HG02852 (cell line): ENCODE measurements around the gene NUTM1.
"Not testable (repeated sequence)": the region's sequence is repeated elsewhere in the genome, so short reads cannot be mapped to it uniquely, and the experiment has no call there.

Experiments
- ATAC-seq: cut with Tn5 transposase; IDR thresholded peaks from one replicate; pipeline ENCODE4 v1.9.1; 2021; ENCODE audit warnings: mild to moderate bottlenecking, moderate library complexity; ENCODE audit not compliant: unreplicated experiment

NUTM1 gene

DNA sequence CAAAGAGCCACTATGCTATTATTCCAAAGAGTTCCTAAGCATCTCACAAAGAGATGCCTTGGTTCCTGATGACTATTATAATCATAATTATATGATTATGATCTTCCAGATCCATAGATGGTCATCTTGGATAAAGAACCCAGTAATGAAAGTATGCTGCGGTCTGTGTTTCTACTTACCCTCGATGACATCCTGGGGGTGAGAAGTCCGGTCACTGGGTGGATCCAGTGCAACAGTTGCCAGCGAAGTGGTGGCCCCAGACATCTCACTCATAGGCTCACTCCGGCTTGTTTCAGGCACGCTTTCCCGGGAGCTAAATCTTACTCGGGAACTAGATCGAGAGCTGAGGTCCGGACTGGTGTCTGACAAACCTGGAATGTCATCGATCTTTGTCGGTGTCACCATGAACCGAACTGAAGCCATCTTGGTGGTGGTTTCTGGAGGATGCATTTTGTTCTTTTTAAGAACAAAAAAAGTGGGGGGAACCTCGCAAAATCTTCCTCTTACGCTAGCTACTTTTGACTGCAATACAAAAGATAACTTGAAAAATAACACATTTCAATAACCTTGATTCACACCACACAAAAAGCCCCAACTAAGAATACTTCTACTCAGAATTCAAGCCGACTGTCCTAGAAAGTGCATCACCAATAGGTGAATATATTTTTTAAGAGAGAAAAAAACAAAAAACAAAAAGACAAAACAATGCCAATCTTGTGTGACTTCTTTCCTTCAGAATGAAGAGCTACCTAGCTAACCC lies 6.7 kb upstream of the NUTM1 start:
- ATAC-seq = no peak

DNA sequence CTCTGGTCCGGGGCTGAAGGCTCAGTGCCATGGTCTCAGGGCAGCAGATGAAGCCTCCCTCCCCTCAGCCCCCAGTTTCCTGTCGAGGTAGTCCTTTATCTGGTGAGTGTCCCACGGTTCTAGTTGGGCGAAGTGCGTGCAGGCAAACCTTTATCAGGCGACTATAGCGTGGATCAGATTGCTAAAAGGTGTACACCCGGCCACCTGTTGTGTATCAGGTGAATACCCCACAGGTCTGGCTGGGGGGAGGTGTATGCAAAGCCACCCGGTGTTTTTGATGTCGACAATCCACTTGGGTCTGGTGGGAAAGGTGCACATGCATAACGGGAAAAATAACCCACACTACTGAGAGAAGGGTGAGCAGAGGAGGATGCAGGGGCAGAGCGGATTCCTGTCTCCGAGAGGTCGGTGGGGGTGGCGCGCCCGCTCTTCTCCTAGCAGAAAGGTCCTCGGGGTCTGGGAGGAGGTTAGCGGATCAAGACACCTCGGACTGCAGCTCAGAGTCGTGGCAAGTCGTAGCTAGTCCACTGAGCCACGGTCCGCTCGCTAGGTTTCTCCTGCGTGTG lies 6.0 kb upstream of the NUTM1 start:
- ATAC-seq = peak; percentile 17

DNA sequence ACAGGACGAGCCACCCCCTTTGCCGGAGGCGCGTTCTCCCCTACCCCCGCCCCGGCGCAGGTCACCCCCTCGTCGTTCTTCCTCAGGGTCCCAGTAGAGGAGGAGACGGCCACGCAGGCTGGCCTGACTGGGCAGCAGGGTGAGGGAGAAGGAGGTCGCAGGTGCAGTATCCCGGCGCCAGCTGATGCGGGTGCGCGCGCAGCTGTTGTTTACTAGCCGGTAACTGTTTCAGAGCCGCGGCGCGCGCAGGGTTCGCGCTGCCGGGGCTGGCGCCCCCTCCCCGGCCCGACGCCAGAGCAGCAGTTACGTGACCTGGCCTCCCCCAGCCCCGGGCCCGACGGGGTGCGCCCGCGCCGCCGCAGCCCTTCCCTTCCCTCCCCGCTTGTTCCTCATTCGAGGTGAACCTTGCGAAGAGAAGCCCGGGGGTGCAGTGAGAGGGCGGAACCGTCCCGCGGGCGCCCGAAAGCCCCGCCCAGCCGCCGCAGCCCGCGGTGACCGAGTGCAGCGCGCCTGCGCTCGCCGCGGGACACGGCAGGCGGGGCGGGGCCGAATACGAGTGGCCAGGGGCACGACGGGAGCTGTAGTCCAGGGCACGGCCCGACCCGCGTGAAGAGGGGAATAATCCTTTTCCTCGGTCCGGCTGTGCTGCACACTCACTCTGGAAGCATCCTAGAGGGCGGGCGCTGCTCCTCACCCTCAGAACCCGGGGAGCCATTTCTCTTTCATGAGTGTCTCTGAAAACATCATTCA lies 5.4 kb upstream of the NUTM1 start, which contains the start of gene SLC12A6:
Gene SLC12A6 (minus strand): TSS at position 225 of the 750 bp plus-strand sequence. CDS start 1,101 bp downstream, outside the sequence.
- peak; percentile 67 for ATAC-seq

DNA sequence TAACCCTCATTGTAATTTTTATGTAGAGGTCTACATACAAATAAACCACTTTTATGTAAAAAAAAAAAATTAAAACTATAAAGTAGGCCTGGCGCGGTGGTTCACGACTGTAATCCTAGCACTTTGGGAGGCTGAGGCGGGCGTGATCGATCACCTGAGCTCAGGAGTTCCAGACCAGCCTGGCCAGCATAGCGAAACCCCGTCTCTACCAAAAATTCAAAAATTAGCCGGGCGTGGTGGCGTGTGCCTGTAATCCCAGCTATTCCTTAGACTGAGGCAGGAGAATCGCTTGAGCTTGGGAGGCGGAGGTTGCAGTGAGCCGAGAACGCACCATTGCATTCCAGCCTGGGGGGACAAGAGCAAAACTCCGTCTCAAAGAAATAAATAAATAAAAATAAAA lies 4.8 kb upstream of the NUTM1 start:
- ATAC-seq = no peak

DNA sequence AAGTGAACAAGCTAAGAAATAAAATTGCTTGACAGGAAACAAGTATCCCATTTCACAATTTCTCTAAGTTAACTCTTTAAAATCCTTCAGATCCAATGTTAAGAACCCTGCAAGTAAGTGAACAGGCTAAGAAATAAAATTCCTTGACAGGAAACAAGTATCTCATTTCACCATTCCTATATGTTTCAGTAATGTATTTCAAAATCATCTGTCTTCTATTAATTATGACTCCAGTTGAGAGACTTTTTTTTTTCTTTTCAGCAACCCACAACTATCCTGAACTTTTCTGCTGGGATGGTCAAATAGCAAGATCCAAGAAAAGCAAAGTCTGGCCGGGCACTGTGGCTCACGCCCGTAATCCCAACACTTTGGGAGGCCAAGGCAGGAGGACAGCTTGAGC lies 3.2 kb upstream of the NUTM1 start:
- ATAC-seq = no peak

DNA sequence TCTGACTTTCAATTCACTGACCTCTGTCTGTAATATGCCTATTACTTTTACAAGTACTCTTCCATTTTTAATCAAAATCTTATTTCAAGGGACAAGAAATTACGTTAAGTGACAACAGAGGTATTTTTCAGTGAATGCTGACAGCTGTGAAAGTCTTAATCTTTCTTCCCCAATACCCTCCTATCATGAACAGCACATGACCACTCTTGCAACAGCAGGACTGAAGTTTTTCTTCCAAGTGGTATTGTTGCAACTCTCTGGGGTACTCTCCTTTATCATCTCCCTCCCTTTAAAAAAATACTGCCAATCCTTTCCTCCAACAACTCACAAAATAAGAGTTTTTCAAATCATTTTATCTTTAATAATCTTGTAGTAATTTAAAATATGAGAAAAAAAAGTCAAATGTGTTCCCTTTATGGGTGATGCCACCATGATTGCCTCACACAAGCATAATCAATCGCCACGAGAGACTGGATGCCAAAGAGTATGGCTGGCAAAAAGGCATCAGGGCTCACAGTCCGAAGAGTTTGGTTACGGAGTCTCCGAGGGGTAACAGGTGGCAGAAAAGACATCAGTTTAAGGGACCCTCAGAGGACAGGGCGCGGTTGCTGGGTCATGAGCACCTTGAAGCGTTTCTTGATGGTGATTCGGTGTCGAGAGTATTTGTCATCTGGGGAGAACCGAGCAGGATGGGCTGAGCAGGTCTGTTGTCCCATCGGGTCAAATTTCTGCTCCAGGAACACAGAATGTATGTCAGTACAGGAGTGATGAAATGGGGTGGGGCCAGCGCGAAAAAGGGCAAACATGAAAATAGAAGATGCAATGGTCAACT lies 1.5 kb upstream of the NUTM1 start:
- ATAC-seq = no peak

DNA sequence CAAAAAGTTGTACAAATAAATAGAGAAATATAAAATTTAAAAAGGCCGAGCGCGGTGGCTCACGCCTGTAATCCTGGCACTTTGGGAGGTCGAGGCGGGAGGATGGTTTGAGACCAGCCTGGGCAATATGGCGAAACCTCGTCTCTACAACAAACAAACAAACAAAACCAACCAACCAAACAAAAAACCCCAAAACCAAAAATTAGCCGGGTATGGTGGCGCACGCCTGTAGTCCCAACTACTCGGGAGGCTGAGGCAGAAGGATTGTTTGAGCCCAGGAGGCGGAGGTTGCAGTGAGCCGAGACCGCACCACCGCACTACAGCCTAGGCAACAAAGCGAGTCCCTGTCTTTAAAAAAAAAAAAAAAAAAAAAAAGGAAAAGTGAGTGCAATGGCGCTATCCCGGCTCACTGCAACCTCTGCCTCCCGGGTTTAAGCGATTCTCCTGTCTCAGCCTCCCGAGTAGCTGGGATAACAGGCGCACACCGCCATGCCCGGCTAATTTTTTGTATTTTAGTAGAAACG lies 840 bp upstream of the NUTM1 start:
- ATAC-seq = not testable (repeated sequence)

DNA sequence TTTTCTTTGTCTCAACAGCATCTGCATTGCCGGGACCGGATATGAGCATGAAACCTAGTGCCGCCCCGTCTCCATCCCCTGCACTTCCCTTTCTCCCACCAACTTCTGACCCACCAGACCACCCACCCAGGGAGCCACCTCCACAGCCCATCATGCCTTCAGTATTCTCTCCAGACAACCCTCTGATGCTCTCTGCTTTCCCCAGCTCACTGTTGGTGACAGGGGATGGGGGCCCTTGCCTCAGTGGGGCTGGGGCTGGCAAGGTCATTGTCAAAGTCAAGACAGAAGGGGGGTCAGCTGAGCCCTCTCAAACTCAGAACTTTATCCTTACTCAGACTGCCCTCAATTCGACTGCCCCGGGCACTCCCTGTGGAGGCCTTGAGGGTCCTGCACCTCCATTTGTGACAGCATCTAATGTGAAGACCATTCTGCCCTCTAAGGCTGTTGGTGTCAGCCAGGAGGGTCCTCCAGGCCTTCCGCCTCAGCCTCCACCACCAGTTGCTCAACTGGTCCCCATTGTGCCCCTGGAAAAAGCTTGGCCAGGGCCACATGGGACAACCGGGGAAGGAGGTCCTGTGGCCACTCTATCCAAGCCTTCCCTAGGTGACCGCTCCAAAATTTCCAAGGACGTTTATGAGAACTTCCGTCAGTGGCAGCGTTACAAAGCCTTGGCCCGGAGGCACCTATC lies 5.0 kb downstream of the NUTM1 start:
- no peak for ATAC-seq

DNA sequence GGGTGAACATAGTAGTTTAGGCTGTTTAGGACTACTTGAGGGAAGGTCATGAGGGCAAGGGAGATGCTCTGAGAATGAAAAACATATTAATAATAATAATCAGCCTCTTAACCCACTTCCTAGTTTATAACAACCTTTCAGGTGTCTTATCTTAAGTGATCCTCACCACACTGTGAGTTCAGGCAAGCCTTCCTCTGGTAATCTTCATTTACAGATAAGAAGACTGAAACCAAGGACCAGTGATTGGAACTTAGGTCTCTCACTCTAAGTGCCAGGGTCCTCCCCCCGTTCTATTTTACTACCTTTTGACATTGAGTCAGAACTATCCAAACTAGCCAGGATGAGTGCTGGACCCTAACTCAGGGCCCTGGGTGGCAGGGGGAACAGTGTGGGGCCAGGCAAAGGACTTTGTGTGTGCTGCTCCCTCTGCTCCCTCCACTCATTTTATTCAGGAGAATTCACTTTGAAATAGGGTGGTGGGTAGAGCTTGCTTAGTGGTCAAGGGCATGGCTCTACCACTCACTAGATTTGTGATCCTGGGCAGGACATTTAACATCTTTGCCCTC lies 5.7 kb downstream of the NUTM1 start:
- ATAC-seq = no peak

DNA sequence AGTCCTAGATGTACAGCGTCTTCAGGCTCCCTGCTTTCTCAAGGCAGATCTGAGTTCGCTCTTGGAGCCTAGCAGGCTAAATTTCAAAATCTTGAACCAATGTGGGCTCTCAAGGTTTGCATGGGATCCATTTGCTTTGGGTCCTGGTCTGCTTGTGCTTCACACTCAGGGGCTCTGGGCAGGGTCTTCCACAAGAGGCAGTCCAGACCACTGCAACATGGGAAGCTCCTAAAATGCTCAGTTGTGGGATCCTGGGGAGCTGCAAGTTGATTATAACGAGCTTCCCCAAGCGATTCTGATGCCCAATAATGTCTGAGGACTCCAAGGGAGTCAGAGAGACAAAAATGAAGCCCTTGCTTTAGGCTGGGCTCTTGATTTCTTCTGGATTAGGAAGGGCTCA lies 6.7 kb downstream of the NUTM1 start:
- ATAC-seq = no peak

DNA sequence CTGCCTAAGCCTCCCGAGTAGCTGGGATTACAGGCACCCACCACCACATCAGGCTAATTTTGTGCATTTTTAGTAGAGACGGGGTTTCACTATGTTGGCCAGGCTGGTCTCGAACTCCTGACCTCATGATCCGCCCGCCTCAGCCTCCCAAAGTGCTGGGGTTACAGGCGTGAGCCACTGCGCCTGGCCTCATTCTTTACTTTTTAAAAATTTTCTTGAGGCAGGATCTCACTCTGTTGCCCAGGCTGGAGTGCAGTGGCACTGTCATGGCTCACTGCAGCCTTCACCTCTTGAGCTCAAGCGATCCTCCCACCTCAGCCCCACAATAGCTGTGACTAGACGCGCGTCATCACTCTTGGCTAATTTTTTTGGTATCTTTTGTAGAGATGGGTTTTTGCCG lies 9.9 kb downstream of the NUTM1 start:
- not testable (repeated sequence) for ATAC-seq

DNA sequence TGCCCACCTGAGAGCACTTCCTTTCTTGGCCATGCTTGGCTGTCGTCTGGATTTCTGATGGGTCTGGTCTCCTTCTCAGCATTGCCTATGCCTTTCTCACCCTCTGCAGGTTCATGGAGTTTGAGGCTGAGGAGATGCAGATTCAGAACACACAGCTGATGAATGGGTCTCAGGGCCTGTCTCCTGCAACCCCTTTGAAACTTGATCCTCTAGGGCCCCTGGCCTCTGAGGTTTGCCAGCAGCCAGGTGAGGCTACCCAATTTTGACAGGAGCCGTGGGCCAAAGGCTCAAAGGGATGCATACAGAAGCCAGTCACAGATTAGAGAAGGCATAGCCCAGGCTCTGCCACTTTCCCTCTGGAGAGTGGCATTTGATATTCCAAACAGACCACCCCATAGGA lies 10.5 kb downstream of the NUTM1 start:
- ATAC-seq = no peak

DNA sequence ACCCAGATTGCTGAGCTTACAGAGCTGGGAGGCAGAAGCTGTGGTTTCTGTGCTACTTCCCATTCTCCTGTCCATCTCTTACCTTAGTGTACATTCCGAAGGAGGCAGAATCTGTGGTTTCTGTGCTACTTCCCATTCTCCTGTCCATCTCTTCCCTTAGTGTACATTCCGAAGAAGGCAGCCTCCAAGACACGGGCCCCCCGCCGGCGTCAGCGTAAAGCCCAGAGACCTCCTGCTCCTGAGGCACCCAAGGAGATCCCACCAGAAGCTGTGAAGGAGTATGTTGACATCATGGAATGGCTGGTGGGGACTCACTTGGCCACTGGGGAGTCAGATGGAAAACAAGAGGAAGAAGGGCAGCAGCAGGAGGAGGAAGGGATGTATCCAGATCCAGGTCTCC lies 11.2 kb downstream of the NUTM1 start:
- ATAC-seq = no peak

DNA sequence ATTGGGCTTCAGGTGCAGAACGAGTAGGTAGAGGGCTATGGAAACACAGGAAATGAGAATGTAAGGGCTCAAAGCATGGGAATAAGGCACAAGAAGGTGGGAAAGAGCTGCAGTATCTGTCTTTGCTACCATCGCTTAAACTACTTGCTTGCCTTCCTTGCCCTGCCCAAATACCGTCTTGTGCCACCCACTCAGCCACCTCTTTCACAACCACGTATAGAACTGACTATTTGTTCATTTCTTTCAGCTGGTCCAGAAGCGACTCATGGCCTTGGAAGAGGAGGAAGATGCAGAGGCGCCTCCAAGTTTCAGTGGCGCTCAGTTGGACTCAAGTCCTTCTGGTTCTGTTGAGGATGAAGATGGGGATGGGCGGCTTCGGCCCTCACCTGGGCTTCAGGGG lies 12.1 kb downstream of the NUTM1 start:
- ATAC-seq = no peak

DNA sequence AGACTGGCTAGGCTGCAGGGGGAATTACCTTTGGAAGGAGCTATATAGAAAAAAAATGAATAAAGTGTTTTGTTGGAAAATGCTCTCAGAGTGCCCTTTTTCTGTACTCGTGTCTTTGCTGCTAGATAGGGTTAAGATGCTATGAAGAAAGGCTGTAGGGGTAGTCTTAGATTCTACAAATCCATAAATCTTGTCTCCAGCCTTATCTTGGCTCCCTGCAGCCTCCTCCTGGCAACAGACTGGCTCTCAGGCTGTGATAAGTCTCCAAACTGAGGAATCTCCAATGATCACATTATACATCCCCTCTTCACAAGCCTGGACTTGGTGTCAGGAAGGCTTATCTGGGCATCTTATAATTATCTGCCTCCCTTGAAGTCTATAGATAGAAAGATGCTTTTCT lies 14.5 kb downstream of the NUTM1 start:
- ATAC-seq = no peak

DNA sequence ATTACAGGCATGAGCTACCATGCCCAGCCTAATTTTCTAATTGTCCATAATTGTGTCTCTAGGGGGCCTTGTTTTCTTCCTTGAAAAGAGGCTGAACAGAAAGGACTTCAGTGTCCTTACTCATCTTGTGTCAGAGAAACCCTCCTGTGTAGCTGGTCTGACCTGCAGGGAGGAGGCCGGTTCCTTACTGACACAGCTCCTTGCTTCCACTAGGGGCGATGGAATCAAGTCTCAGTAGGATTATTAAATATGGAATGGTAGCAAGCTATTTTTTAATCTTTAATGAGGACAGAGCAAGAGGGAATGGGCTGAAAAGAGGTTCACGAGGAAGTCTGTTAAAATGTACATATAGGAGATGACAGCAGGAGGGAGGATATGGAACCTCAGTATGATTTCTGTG lies 15.3 kb downstream of the NUTM1 start:
- ATAC-seq = no peak

DNA sequence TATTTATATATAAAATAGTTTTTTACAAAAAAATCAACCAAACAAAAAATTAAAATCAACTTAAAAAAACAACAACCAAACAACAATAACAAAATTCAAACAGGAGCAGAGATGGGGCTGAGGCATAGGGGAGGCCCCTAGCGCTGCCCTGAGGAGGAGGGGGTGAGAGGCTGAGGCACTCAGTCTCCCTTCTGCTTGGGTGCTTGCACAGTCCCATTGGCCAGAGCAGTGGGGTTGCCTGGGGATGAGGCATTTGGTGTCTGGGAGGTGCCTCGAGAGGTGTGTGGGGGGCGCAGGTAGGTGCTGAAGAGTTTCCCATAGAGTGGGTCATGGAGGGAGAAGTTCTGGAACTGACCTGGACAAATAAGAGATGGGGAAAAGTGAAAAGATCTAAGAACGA lies 15.8 kb downstream of the NUTM1 start:
- no peak for ATAC-seq

DNA sequence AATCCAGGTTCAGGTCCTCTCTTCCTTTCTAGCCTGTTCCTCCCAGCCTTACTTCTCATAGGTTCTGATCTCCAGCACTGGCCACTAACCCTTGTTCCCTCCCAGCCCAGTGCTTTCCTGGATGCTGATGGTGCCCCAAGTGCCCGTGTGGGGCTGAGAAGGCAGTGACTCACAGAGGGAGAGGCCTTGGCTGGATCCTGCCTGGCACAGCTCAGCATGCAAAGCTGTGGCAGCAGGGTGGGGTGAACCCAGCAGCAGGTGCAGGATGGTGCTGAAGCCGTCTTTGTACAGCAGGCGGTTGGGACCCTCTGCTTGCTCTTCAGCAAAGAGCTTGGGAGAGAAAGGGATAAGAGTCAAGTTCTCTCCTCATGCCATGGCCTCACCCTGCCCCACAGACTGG lies 16.3 kb downstream of the NUTM1 start:
- ATAC-seq = no peak

DNA sequence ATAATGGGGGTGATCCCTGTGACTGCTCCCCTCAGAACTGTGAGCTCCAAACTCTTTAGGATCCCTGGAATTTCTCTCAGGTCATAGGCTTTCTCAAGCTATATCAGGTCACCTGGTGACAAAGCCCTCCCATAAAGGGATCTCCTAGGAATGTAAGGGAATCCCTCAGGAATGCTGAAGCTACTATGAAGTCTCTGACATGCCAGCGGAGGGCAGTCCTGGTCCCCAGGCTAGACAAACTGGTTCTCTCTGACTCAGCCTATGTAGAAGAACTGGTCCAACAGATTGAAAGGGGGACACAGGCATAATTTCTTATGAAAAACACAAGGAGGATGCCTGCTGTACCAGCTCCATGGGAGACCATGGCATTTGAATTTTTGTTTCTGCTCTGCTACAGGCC lies 17.2 kb downstream of the NUTM1 start:
- no peak for ATAC-seq

DNA sequence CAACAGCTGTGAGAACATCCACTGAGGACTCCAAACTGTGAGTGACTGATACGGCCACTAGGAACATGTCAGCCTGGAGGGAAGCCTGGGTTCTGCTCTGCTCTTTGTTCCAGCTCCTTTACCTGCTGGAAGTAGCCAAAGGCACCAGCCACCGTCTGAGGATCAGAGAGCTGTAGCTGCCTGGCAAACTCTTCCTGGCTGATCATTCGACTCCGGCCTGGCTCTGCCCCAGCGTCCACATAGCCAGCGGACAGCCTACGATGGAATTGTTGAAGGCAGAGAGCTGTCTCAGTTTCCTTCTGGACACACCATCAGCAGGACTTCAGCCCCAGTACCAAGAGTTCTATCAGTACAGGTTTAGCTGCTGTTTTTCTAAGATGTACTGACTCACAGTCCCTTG lies 18.2 kb downstream of the NUTM1 start:
- no peak for ATAC-seq
